HepG2 (cell line): Measurements from ENCODE around the gene RBM12.

Experiments used
- NR3C1 ChIP-seq: sonication (generic); formaldehyde crosslinking; IDR thresholded peaks from 2 replicates; pipeline ENCODE4 v1.4.0; 2020; ENCODE audit warnings: missing genetic modification reagents
- RBFOX2 ChIP-seq: fragments of 200-400 bp; formaldehyde crosslinking; IDR thresholded peaks from 2 replicates; pipeline ENCODE4 v1.6.1; 2017; ENCODE audit warnings: low read depth, mild to moderate bottlenecking, low read length

- TF ChIP-seq RBFOX2 = no peak
- TF ChIP-seq NR3C1 = no peak
These were observed 60.3 kb downstream of the RBM12 start for GRCh38 chr20:35604449-35604747.
